HepG2 (cell line): ENCODE data around the gene TMEM117. TPM values are rescaled to one million over a fixed set of nuclear protein-coding genes. Genes with fewer than 3 reads are reported as not detected.
A peak's percentile ranks its signal among the peaks of the same experiment; 100 is the strongest.

Experiments
- ATF7 ChIP-seq, 2 experiments: fragments of 450-650 bp in 1 of 2; sonication (generic) in 1 of 2; formaldehyde crosslinking in 1 of 2; IDR thresholded peaks; 2 replicates each; pipeline versions ENCODE4 v1.4.0 to v1.6.1; 2016 to 2020; ENCODE audit warnings: antibody characterized with exemption in 1 of 2, mild to moderate bottlenecking in 1 of 2, missing genetic modification reagents in 1 of 2
- FOXA3 ChIP-seq: IDR thresholded peaks from 2 replicates; pipeline ENCODE4 v1.6.1; 2016; ENCODE audit warnings: missing genetic modification reagents, missing compliant biosample characterization
- HNRNPLL ChIP-seq: fragments of 200-400 bp; formaldehyde crosslinking; IDR thresholded peaks from 2 replicates; pipeline ENCODE4 v1.6.1; 2017; ENCODE audit warnings: mild to moderate bottlenecking, low read depth, low read length; ENCODE audit not compliant: poor library complexity, severe bottlenecking
- KAT2B ChIP-seq: fragments of 150-350 bp; IDR thresholded peaks from 2 replicates; pipeline ENCODE4 v1.6.1; 2014; ENCODE audit warnings: low read depth, low read length, borderline replicate concordance
- KMT2B ChIP-seq: IDR thresholded peaks from 2 replicates; pipeline ENCODE4 v1.6.1; 2016; ENCODE audit warnings: missing genetic modification reagents, missing compliant biosample characterization
- LBX2 ChIP-seq: sonication (generic); formaldehyde crosslinking; IDR thresholded peaks from 2 replicates; pipeline ENCODE4 v1.5.0; 2020; ENCODE audit warnings: missing genetic modification reagents, mild to moderate bottlenecking, borderline replicate concordance
- MEIS1 ChIP-seq: sonication (generic); formaldehyde crosslinking; IDR thresholded peaks from 2 replicates; pipeline ENCODE4 v1.9.0; 2021; ENCODE audit warnings: mild to moderate bottlenecking, missing genetic modification reagents, moderate library complexity, borderline replicate concordance
- MYPOP ChIP-seq: sonication (generic); formaldehyde crosslinking; IDR thresholded peaks from 2 replicates; pipeline ENCODE4 v1.8.1; 2023; ENCODE audit warnings: mild to moderate bottlenecking, moderate library complexity, missing genetic modification reagents
- NR2F2 ChIP-seq: IDR thresholded peaks from 2 replicates; pipeline ENCODE4 v1.6.1; 2012; ENCODE audit warnings: low read depth, inconsistent platforms, borderline replicate concordance
- PITX1 ChIP-seq: sonication (generic); formaldehyde crosslinking; IDR thresholded peaks from 2 replicates; pipeline ENCODE4 v1.5.1; 2020; ENCODE audit warnings: mild to moderate bottlenecking, missing genetic modification reagents
- REL ChIP-seq: sonication (generic); formaldehyde crosslinking; conservative IDR thresholded peaks from 2 replicates; pipeline ENCODE4 v1.8.0; 2022; ENCODE audit warnings: mild to moderate bottlenecking, missing genetic modification reagents, moderate library complexity
- SP1 ChIP-seq, 2 experiments: fragments of 450-650 bp in 1 of 2; sonication (generic) in 1 of 2; formaldehyde crosslinking in 1 of 2; IDR thresholded peaks; 2 replicates each; pipeline versions ENCODE4 v1.4.0 to v1.6.1; 2016 to 2020; ENCODE audit warnings: missing genetic modification reagents in 1 of 2
- SPEN ChIP-seq: sonication (generic); formaldehyde crosslinking; IDR thresholded peaks from 2 replicates; pipeline ENCODE4 v1.5.1; 2020; ENCODE audit warnings: low read depth, mild to moderate bottlenecking, missing genetic modification reagents
- STAT5B ChIP-seq: sonication (generic); formaldehyde crosslinking; IDR thresholded peaks from 2 replicates; pipeline ENCODE4 v1.4.0; 2020; ENCODE audit warnings: missing genetic modification reagents
- TFDP1 ChIP-seq: IDR thresholded peaks from 2 replicates; pipeline ENCODE4 v1.6.1; 2016; ENCODE audit warnings: missing compliant biosample characterization, missing genetic modification reagents, borderline replicate concordance
- ZMYM3 ChIP-seq: sonication (generic); formaldehyde crosslinking; IDR thresholded peaks from 2 replicates; pipeline ENCODE4 v1.5.1; 2020; ENCODE audit warnings: mild to moderate bottlenecking, missing genetic modification reagents
- ZNF234 ChIP-seq: sonication (generic); formaldehyde crosslinking; conservative IDR thresholded peaks from 2 replicates; pipeline ENCODE4 v1.5.1; 2020; ENCODE audit warnings: mild to moderate bottlenecking, missing genetic modification reagents
- ZNF331 ChIP-seq: sonication (generic); formaldehyde crosslinking; IDR thresholded peaks from 2 replicates; pipeline ENCODE4 v1.4.0; 2020; ENCODE audit warnings: missing genetic modification reagents
- ZNF337 ChIP-seq: sonication (generic); formaldehyde crosslinking; IDR thresholded peaks from 2 replicates; pipeline ENCODE4 v1.5.1; 2020; ENCODE audit warnings: missing genetic modification reagents, low read depth, mild to moderate bottlenecking, borderline replicate concordance
- ZNF557 ChIP-seq: sonication (generic); formaldehyde crosslinking; IDR thresholded peaks from 2 replicates; pipeline ENCODE4 v1.4.0; 2020; ENCODE audit warnings: missing genetic modification reagents
- ZNF652 ChIP-seq: IDR thresholded peaks from 2 replicates; pipeline ENCODE4 v1.6.1; 2016; ENCODE audit warnings: low read depth, borderline replicate concordance
- ZNF704 ChIP-seq: sonication (generic); formaldehyde crosslinking; IDR thresholded peaks from 2 replicates; pipeline ENCODE4 v1.8.1; 2023; ENCODE audit warnings: mild to moderate bottlenecking, inconsistent platforms, moderate library complexity, missing genetic modification reagents, borderline replicate concordance
- ZNF709 ChIP-seq: sonication (generic); formaldehyde crosslinking; IDR thresholded peaks from 2 replicates; pipeline ENCODE4 v1.5.0; 2020; ENCODE audit warnings: mild to moderate bottlenecking, missing genetic modification reagents
- ZNF761 ChIP-seq: sonication (generic); formaldehyde crosslinking; conservative IDR thresholded peaks from 2 replicates; pipeline ENCODE4 v1.4.0; 2020; ENCODE audit warnings: mild to moderate bottlenecking, missing genetic modification reagents
- polyA plus RNA-seq, 8 experiments: library from polyadenylated mRNA; depleted of rRNA in 3 of 8; stranded (reverse) in 7 of 8; unstranded in 1 of 8; fragments of >200 nt; fragmentation: Illumina TruSeq in 4 of 8; extraction: Trizol in 4 of 8; gene quantifications; 2 replicates each; pipeline versions ENCODE4 v1.2.1 to v1.2.3, GENCODE V29; 2011 to 2016; ENCODE audit warnings: low read depth in 4 of 8, missing spikeins in 1 of 8, mixed read lengths in 1 of 8; ENCODE audit not compliant: insufficient read depth in 1 of 8
- total RNA-seq, 5 experiments: library from RNA; depleted of rRNA; stranded (reverse); fragments of >200 nt; fragmentation: Illumina TruSeq; extraction: Trizol; gene quantifications; 2 replicates each; pipeline ENCODE4 v1.2.3, GENCODE V29; 2016; ENCODE audit warnings: low read depth in 1 of 5
- TF ChIP-seq, protein P1 (sequence below): sonication (generic); IDR thresholded peaks from 2 replicates; pipeline ENCODE4 v1.6.1; 2016; ENCODE audit warnings: low read depth, borderline replicate concordance

Gene TMEM117
- total and polyA plus RNA-seq, 2 of the 13 experiments (the other 11 are each of a cell fraction or from before 2014, with no cell fraction given), result 2.8 to 8.5 TPM

- TF ChIP-seq, protein P1, sequence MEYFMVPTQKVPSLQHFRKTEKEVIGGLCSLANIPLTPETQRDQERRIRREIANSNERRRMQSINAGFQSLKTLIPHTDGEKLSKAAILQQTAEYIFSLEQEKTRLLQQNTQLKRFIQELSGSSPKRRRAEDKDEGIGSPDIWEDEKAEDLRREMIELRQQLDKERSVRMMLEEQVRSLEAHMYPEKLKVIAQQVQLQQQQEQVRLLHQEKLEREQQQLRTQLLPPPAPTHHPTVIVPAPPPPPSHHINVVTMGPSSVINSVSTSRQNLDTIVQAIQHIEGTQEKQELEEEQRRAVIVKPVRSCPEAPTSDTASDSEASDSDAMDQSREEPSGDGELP, result no peak; the same call in 1 of the 2 replicates
- TF ChIP-seq ZNF557 (CRISPR knock-in tag), result no peak
- TF ChIP-seq ZMYM3 (CRISPR knock-in tag), result no peak
- TF ChIP-seq ZNF234 (CRISPR knock-in tag), result no peak
- no peak for TF ChIP-seq ZNF337 (CRISPR knock-in tag)
- TF ChIP-seq ZNF331 (CRISPR knock-in tag), result no peak
- TF ChIP-seq KMT2B (CRISPR knock-in tag), result peak; percentile 67; the same call in 1 of the 2 replicates
- no peak for TF ChIP-seq ZNF704 (CRISPR knock-in tag)
- no peak for TF ChIP-seq KAT2B
- no peak for TF ChIP-seq PITX1
- TF ChIP-seq MYPOP (CRISPR knock-in tag), result no peak
- peak; percentile 74; the same call in 1 of the 2 replicates for TF ChIP-seq ZNF761 (CRISPR knock-in tag)
- TF ChIP-seq TFDP1, result peak; percentile 83; the same call in 1 of the 2 replicates
- TF ChIP-seq STAT5B, result no peak
- TF ChIP-seq SPEN, result peak; percentile 61
- TF ChIP-seq REL (CRISPR knock-in tag), result no peak
- peak; percentile 70; the same call in 1 of the 2 replicates for TF ChIP-seq LBX2 (CRISPR knock-in tag)
- TF ChIP-seq ATF7 (IDR thresholded peaks at IDR 0.05), result no peak
- TF ChIP-seq ATF7 (CRISPR knock-in tag; IDR thresholded peaks at IDR 0.05), result no peak
- TF ChIP-seq MEIS1, result no peak
- TF ChIP-seq NR2F2, result no peak
- peak; percentile 93 for TF ChIP-seq HNRNPLL
- TF ChIP-seq ZNF652 (CRISPR knock-in tag), result no peak
- TF ChIP-seq ZNF709 (CRISPR knock-in tag), result no peak
- TF ChIP-seq SP1 (IDR thresholded peaks at IDR 0.05), result no peak
- no peak for TF ChIP-seq SP1 (CRISPR knock-in tag; IDR thresholded peaks at IDR 0.05)
- no peak for TF ChIP-seq FOXA3 (CRISPR knock-in tag)
Measured at GRCh38 chr12:43835656-43836474, at the start of gene TMEM117 (continued).
